DND-41 (cell line): ENCODE results near the gene PSD4.

Experiments
- ATAC-seq: fragments of 200-7000 bp; cut with Tn5 transposase; 3 replicates; pipeline ENCODE4 v1.9.1; 2021; ENCODE audit warnings: low read depth; ENCODE audit not compliant: insufficient read depth
- DNase-seq: peaks from one replicate; pipeline ENCODE4 v3.0.0-alpha.2; 2020
- H2AFZ ChIP-seq: 2 replicates; pipeline ENCODE4 v1.6.0; 2012; ENCODE audit warnings: low read depth, low read length
- H3K27ac ChIP-seq: 2 replicates; pipeline ENCODE4 v1.5.1; 2012; ENCODE audit warnings: low read length, inconsistent platforms
- H3K27me3 ChIP-seq: fragments of 200-600 bp; sonication (generic); 2 replicates; pipeline ENCODE4 v1.6.0; 2012; ENCODE audit warnings: low read length, mild to moderate bottlenecking, inconsistent platforms; ENCODE audit not compliant: insufficient read depth, poor library complexity
- H3K36me3 ChIP-seq: 2 replicates; pipeline ENCODE4 v1.5.1; 2012; ENCODE audit warnings: low read length, inconsistent platforms; ENCODE audit not compliant: insufficient read depth
- H3K4me1 ChIP-seq: 2 replicates; pipeline ENCODE4 v1.5.1; 2012; ENCODE audit warnings: mild to moderate bottlenecking, low read length; ENCODE audit not compliant: insufficient read depth
- H3K4me2 ChIP-seq: 2 replicates; pipeline ENCODE4 v1.6.0; 2012; ENCODE audit warnings: mild to moderate bottlenecking, moderate library complexity, low read length, inconsistent platforms; ENCODE audit not compliant: insufficient read depth
- H3K4me3 ChIP-seq, 2 experiments: fragments of 200-600 bp in 1 of 2; shearing (Covaris generic) in 1 of 2; 2 replicates each; pipeline ENCODE4 v1.5.1; 2012 to 2016; ENCODE audit warnings: inconsistent platforms in 2 of 2, low read length in 2 of 2, mild to moderate bottlenecking in 2 of 2, low read depth in 1 of 2, moderate library complexity in 1 of 2
- H3K79me2 ChIP-seq: 2 replicates; pipeline ENCODE4 v1.6.0; 2012; ENCODE audit warnings: low read length, inconsistent platforms; ENCODE audit not compliant: insufficient read depth
- H3K9ac ChIP-seq: 2 replicates; pipeline ENCODE4 v1.6.0; 2012; ENCODE audit warnings: low read depth, mild to moderate bottlenecking, inconsistent platforms, low read length, moderate library complexity
- H3K9me3 ChIP-seq: 2 replicates; pipeline ENCODE4 v1.5.1; 2012; ENCODE audit warnings: low read length, moderate library complexity, mild to moderate bottlenecking, inconsistent platforms; ENCODE audit not compliant: insufficient read depth, severe bottlenecking
- H4K20me1 ChIP-seq: 2 replicates; pipeline ENCODE4 v1.6.0; 2012; ENCODE audit warnings: low read length; ENCODE audit not compliant: insufficient read depth
- CTCF ChIP-seq: IDR thresholded peaks from 2 replicates; pipeline ENCODE4 v1.5.1; 2012; ENCODE audit warnings: borderline replicate concordance, low read length, moderate library complexity, mild to moderate bottlenecking; ENCODE audit not compliant: poor library complexity, severe bottlenecking; ENCODE audit errors: extremely low read depth
- EZH2 ChIP-seq: IDR thresholded peaks from 3 replicates; pipeline ENCODE4 v1.6.1; 2012; ENCODE audit warnings: borderline replicate concordance, low read depth, mild to moderate bottlenecking, moderate library complexity, low read length, inconsistent platforms; ENCODE audit not compliant: severe bottlenecking

PSD4 gene

GRCh38 chr2:113162869-113163268, 10.9 kb upstream of the PSD4 start:
- Histone ChIP-seq H3K79me2 (no peaks in the 10 kb centered on the region), H3K9ac (no peak overlapping the region), H3K27ac (no peak overlapping the region), H4K20me1 (no peaks in the 10 kb centered on the region), H2AFZ (no peak overlapping the region), H3K4me2 (no peak overlapping the region), H3K4me1 (peaks cover 5% of the 10 kb centered on the region), H3K36me3 (no peaks in the 10 kb centered on the region), H3K4me3 (no peak overlapping the region), H3K9me3 (no peaks in the 10 kb centered on the region), H3K27me3 (no peaks in the 10 kb centered on the region)
- TF ChIP-seq CTCF (no peak), EZH2 (no peak)
- DNase-seq (no peak), ATAC-seq (no peak)

- Histone ChIP-seq H3K4me3 (no peak overlapping the region), H3K4me1 (no peaks in the 10 kb centered on the region), H3K27ac (no peak overlapping the region), H3K4me2 (no peak overlapping the region), H3K27me3 (no peaks in the 10 kb centered on the region), H3K9me3 (no peaks in the 10 kb centered on the region), H2AFZ (no peak overlapping the region), H3K79me2 (no peaks in the 10 kb centered on the region), H3K9ac (no peak overlapping the region), H3K36me3 (no peaks in the 10 kb centered on the region), H4K20me1 (no peaks in the 10 kb centered on the region)
- ATAC-seq (no peak), DNase-seq (no peak)
- TF ChIP-seq EZH2 (no peak), CTCF (no peak)
These were observed 9.4 kb upstream of the PSD4 start for GRCh38 chr2:113164215-113164929.

- no peak for ATAC-seq
These were observed 8.7 kb upstream of the PSD4 start for GRCh38 chr2:113164930-113165585.

More at GRCh38 chr2:113164930-113165585, 8.7 kb upstream of the PSD4 start:
- no peak overlapping the region for H3K9ac ChIP-seq
- no peak overlapping the region for H3K27ac ChIP-seq
- no peak for DNase-seq
- H3K36me3 ChIP-seq = no peaks in the 10 kb centered on the region
- H3K27me3 ChIP-seq = no peaks in the 10 kb centered on the region
- no peak for TF ChIP-seq EZH2
- no peak for TF ChIP-seq CTCF
- H3K79me2 ChIP-seq = no peaks in the 10 kb centered on the region
- H4K20me1 ChIP-seq = no peaks in the 10 kb centered on the region
- H3K4me1 ChIP-seq = no peaks in the 10 kb centered on the region
- no peak overlapping the region for H3K4me3 ChIP-seq
- no peaks in the 10 kb centered on the region for H3K9me3 ChIP-seq
- H2AFZ ChIP-seq = no peak overlapping the region
- no peak overlapping the region for H3K4me2 ChIP-seq
